GM12878 (cell line): ENCODE measurements around the gene BCL2. TPM values are rescaled to one million over a fixed set of nuclear protein-coding genes. Genes with fewer than 3 reads are reported as not detected.

Experiments used
- ATAC-seq: fragments of 200-7000 bp; cut with Tn5 transposase; 3 replicates; pipeline ENCODE4 v1.9.1; 2020; ENCODE audit warnings: mild to moderate bottlenecking, moderate library complexity
- BruUV-seq: library from RNA; stranded (reverse); fragments of 400-500 nt; replicated peaks from 2 replicates; lab custom pipeline; 2021; lab: Mats Ljungman, UMichigan
- CTCF ChIA-PET: fragments of 300-600 bp; sonication (Branson Sonifier 250); formaldehyde crosslinking; extraction: SDS; loops from one replicate; lab custom pipeline; 2021; ENCODE audit warnings: inconsistent platforms; lab: Yijun Ruan, JAX
- POLR2A ChIA-PET: fragments of 350-600 bp; formaldehyde crosslinking; extraction: SDS; loops from one replicate; lab custom pipeline; 2021; ENCODE audit warnings: inconsistent platforms; lab: Charles Lee
- RAD21 ChIA-PET: fragments of 300-600 bp; sonication (Branson Sonifier 250); formaldehyde crosslinking; loops from one replicate; lab custom pipeline; 2023; ENCODE audit warnings: antibody characterized with exemption; ENCODE audit not compliant: unreplicated experiment; lab: Charles Lee
- SMC1A ChIA-PET: fragments of 300-600 bp; sonication (Branson Sonifier 250); formaldehyde crosslinking; loops from one replicate; lab custom pipeline; 2023; ENCODE audit not compliant: unreplicated experiment, uncharacterized antibody; lab: Charles Lee
- DNase-seq: peaks from one replicate; pipeline ENCODE4 v3.0.0-alpha.2; 2011; ENCODE audit warnings: low read depth, low spot score
- FAIRE-seq: peaks from 3 replicates; lab custom pipeline; 2011; peaks lifted over from hg19 to GRCh38; lab: Jason Lieb, UNC
- H2AFZ ChIP-seq: 2 replicates; pipeline ENCODE4 v1.6.0; 2011; ENCODE audit warnings: low read depth, low read length, control low read depth; ENCODE audit not compliant: control insufficient read depth
- H3K27ac ChIP-seq: 2 replicates; pipeline ENCODE4 v1.5.1; 2011; ENCODE audit warnings: control low read depth; ENCODE audit not compliant: control insufficient read depth, insufficient read depth
- H3K27me3 ChIP-seq, 2 experiments: replicated peaks in 1 of 2; 2 replicates each; pipeline versions ENCODE4 v1.6.0 to v1.6.1; 2011; ENCODE audit warnings: low read length in 1 of 2; ENCODE audit not compliant: control insufficient read depth in 2 of 2, insufficient read depth in 2 of 2
- H3K36me3 ChIP-seq, 2 experiments: 2 replicates each; pipeline ENCODE4 v1.5.1; 2011; ENCODE audit warnings: low read length in 1 of 2; ENCODE audit not compliant: control insufficient read depth in 2 of 2, insufficient read depth in 2 of 2
- H3K4me1 ChIP-seq: 2 replicates; pipeline ENCODE4 v1.6.1; 2011; ENCODE audit warnings: mild to moderate bottlenecking, low read length, moderate library complexity, mixed read lengths; ENCODE audit not compliant: control insufficient read depth, insufficient read depth
- H3K4me2 ChIP-seq: 2 replicates; pipeline ENCODE4 v1.6.0; 2011; ENCODE audit warnings: control low read depth; ENCODE audit not compliant: control insufficient read depth, insufficient read depth
- H3K4me3 ChIP-seq: fragments of 200-600 bp; sonication (generic); 2 replicates; pipeline ENCODE4 v1.5.1; 2016
- H3K79me2 ChIP-seq: 2 replicates; pipeline ENCODE4 v1.6.0; 2011; ENCODE audit warnings: low read length; ENCODE audit not compliant: control insufficient read depth, insufficient read depth
- H3K9ac ChIP-seq: 2 replicates; pipeline ENCODE4 v1.8.0; 2011; ENCODE audit warnings: low read length, control low read depth, mixed read lengths; ENCODE audit not compliant: control insufficient read depth, insufficient read depth
- H3K9me3 ChIP-seq: replicated peaks from 3 replicates; pipeline ENCODE4 v1.5.1; 2011; ENCODE audit warnings: mild to moderate bottlenecking, low read length; ENCODE audit not compliant: control insufficient read depth, insufficient read depth
- H4K20me1 ChIP-seq: 2 replicates; pipeline ENCODE4 v1.6.0; 2011; ENCODE audit not compliant: control insufficient read depth, insufficient read depth
- BMI1 ChIP-seq: fragments of 450-650 bp; IDR thresholded peaks from 2 replicates; pipeline ENCODE4 v1.6.1; 2016; ENCODE audit warnings: mild to moderate bottlenecking, moderate library complexity, borderline replicate concordance
- CHD4 ChIP-seq: fragments of 200-600 bp; sonication (generic); IDR thresholded peaks from 2 replicates; pipeline ENCODE4 v1.6.1; 2016; ENCODE audit warnings: mild to moderate bottlenecking
- ESRRA ChIP-seq: IDR thresholded peaks from 2 replicates; pipeline ENCODE4 v1.6.1; 2012; ENCODE audit warnings: mild to moderate bottlenecking, low read length, improper control_type of control experiment
- HDGF ChIP-seq: fragments of 450-650 bp; IDR thresholded peaks from 2 replicates; pipeline ENCODE4 v1.6.1; 2016; ENCODE audit warnings: antibody characterized with exemption
- NBN ChIP-seq: fragments of 450-650 bp; IDR thresholded peaks from 2 replicates; pipeline ENCODE4 v1.6.1; 2016
- NFYB ChIP-seq: IDR thresholded peaks from 2 replicates; pipeline ENCODE4 v1.6.1; 2011; ENCODE audit warnings: low read depth, mild to moderate bottlenecking, low read length, improper control_type of control experiment, moderate library complexity; ENCODE audit not compliant: insufficient read depth
- NR2C2 ChIP-seq: IDR thresholded peaks from 2 replicates; pipeline ENCODE4 v1.6.1; 2011; ENCODE audit warnings: borderline replicate concordance, low read depth; ENCODE audit not compliant: control insufficient read depth, insufficient read length
- POLR2AphosphoS2 ChIP-seq: IDR thresholded peaks from 2 replicates; pipeline ENCODE4 v1.6.1; 2011; ENCODE audit warnings: low read depth, mild to moderate bottlenecking, low read length, improper control_type of control experiment, moderate library complexity
- POLR2AphosphoS5 ChIP-seq: IDR thresholded peaks from 2 replicates; pipeline ENCODE4 v1.6.1; 2011; ENCODE audit warnings: mild to moderate bottlenecking, low read length, inconsistent platforms
- RELB ChIP-seq: fragments of 450-650 bp; IDR thresholded peaks from 2 replicates; pipeline ENCODE4 v1.6.1; 2017; ENCODE audit warnings: low read depth, mild to moderate bottlenecking, moderate library complexity
- SIX5 ChIP-seq: IDR thresholded peaks from 2 replicates; pipeline ENCODE4 v1.6.1; 2011; ENCODE audit warnings: mild to moderate bottlenecking, low read depth, low read length, moderate library complexity; ENCODE audit not compliant: severe bottlenecking
- TCF3 ChIP-seq: IDR thresholded peaks from 2 replicates; pipeline ENCODE4 v1.6.1; 2012; ENCODE audit warnings: low read depth, mild to moderate bottlenecking, low read length, borderline replicate concordance; ENCODE audit not compliant: insufficient read depth
- ZBTB33 ChIP-seq: fragments of 450-650 bp; IDR thresholded peaks from 2 replicates; pipeline ENCODE4 v1.6.1; 2017; ENCODE audit warnings: mild to moderate bottlenecking
- WGBS: methylation state at CpG from one replicate; pipeline ENCODE4 v1.1.6; 2016; ENCODE audit warnings: low lambda C conversion rate; ENCODE audit not compliant: insufficient replicate concordance, insufficient coverage; ENCODE audit errors: missing lambda C conversion rate; 5-methylcytosine and 5-hydroxymethylcytosine counted together
- in situ Hi-C: fragments of 300-500 bp; cut with MboI; formaldehyde crosslinking; loops from 9 replicates; pipeline ENCODE4 v1.14.3; 2018; ENCODE audit warnings: mixed read lengths
- intact Hi-C: fragments of 100-400 bp; cut with micrococcal nuclease; formaldehyde crosslinking; loops from one replicate; pipeline ENCODE4 v1.14.2; 2022; ENCODE audit not compliant: unreplicated experiment
- polyA plus RNA-seq, 11 experiments: library from polyadenylated mRNA; depleted of rRNA in 4 of 11; unstranded in 6 of 11; stranded (reverse) in 5 of 11; fragments of >200 nt; fragmentation: Nextera tagmentation in 4 of 11; fragmentation: Illumina TruSeq in 1 of 11; extraction: Ambion mirVana in 4 of 11; extraction: Trizol in 1 of 11; gene quantifications; 1 replicate in 1 of 11; 2 replicates in 10 of 11; pipeline versions ENCODE4 v1.2.1 to v1.2.3, GENCODE V29; 2011 to 2016; ENCODE audit warnings: inconsistent platforms in 2 of 11, missing spikeins in 2 of 11, low read depth in 1 of 11
- total RNA-seq, 4 experiments: library from RNA; depleted of rRNA in 3 of 4; stranded (reverse); fragments of >200 nt in 3 of 4; fragmentation: Illumina TruSeq in 1 of 4; extraction: Trizol in 1 of 4; gene quantifications; 2 replicates each; pipeline versions ENCODE4 v1.2.1 to v1.2.3, GENCODE V29; 2013 to 2021
- TF ChIP-seq, protein P1 (sequence below): fragments of 450-650 bp; IDR thresholded peaks from 2 replicates; pipeline ENCODE4 v1.6.1; 2016; ENCODE audit warnings: mild to moderate bottlenecking

Gene BCL2
- total and polyA plus RNA-seq, 10 of the 15 experiments (the other 5 are each of a cell fraction or from before 2014, with no cell fraction given), result 4.1 to 47.8 (median 19.3) TPM

DNA sequence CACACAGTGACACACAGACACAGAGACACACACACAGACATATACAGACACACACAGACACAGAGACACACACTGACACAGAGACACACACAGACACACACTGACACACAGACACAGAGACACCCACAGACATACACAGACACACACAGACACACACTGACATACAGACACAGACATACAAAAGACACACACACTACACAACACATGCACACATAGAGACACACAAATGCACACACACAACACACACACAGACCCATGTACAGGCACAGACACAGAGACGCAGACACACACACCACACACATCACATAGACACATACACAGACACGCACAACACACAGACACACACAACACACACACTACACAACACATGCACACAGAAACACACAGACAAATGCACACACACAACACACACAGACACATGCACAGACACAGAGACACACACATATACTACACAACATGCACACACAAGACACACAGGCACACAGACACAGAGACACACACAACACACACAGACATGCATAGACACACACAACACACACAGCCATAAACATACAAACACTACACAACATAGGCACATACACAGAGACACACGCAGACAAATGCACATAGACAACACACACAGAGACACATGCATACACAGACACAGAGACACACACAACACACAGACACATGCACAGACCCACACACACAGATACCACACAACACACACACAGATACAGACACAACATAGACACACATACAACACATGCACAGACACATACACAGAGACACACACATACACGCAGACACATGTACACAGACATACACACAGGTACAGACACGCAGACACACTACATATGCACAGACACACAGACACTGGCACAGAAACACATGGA lies 120.5 kb downstream of the BCL2 start:
- in situ Hi-C loops, result no loop called here
- ChIA-PET SMC1A (no interaction called here), RAD21 (no interaction called here), POLR2A (no interaction called here), CTCF (no interaction called here)
- H3K27me3 ChIP-seq, result no peaks in the 10 kb centered on the region
- no TSS peak for BruUV-seq
- H3K9me3 ChIP-seq, result no peaks in the 10 kb centered on the region
- TF ChIP-seq NR2C2, result peak; percentile 61
- no peak for TF ChIP-seq BMI1
- TF ChIP-seq ZBTB33, result peak; percentile 4; the same call in 1 of the 2 replicates
- TF ChIP-seq RELB, result peak; percentile 36; the same call in 1 of the 2 replicates
- peak; percentile 80; the same call in 1 of the 2 replicates for TF ChIP-seq CHD4
- peak; percentile 97 for TF ChIP-seq HDGF
- TF ChIP-seq NFYB, result no peak
- TF ChIP-seq POLR2AphosphoS5, result 0 out of 2 replicates have a peak, but pooled peaks have one; percentile 19
- no peak for TF ChIP-seq POLR2AphosphoS2
- TF ChIP-seq ESRRA, result no peak
- TF ChIP-seq, protein P1, sequence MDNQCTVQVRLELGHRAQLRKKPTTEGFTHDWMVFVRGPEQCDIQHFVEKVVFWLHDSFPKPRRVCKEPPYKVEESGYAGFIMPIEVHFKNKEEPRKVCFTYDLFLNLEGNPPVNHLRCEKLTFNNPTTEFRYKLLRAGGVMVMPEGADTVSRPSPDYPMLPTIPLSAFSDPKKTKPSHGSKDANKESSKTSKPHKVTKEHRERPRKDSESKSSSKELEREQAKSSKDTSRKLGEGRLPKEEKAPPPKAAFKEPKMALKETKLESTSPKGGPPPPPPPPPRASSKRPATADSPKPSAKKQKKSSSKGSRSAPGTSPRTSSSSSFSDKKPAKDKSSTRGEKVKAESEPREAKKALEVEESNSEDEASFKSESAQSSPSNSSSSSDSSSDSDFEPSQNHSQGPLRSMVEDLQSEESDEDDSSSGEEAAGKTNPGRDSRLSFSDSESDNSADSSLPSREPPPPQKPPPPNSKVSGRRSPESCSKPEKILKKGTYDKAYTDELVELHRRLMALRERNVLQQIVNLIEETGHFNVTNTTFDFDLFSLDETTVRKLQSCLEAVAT, result 0 out of 2 replicates have a peak, but pooled peaks have one; percentile 9
- TF ChIP-seq SIX5, result no peak
- TF ChIP-seq NBN, result peak; percentile 26
- no peak for TF ChIP-seq TCF3
- H3K27ac ChIP-seq, result peak overlapping the region; percentile 64
- peaks cover 65% of the 10 kb centered on the region for H3K79me2 ChIP-seq
- 100% methylated on average over 5 of the region's 5 CpGs for whole genome bisulfite sequencing
- no peak for DNase-seq
- no peak overlapping the region for H2AFZ ChIP-seq
- no peak for ATAC-seq
- peaks cover 34% of the 10 kb centered on the region for H3K4me1 ChIP-seq
- no peak overlapping the region; the same call in 1 of the 2 replicates for H3K9ac ChIP-seq
- FAIRE-seq, result peak; percentile 52
- no peak overlapping the region for H3K4me3 ChIP-seq
- H4K20me1 ChIP-seq, result no peaks in the 10 kb centered on the region
- intact Hi-C loops, result no loop called here
- no peaks in the 10 kb centered on the region; a peak in 1 of 4 replicates for H3K36me3 ChIP-seq
- H3K4me2 ChIP-seq, result peak overlapping the region; percentile 6
